ENCODE results near the gene IDH3G. TPM values are rescaled to one million over a fixed set of nuclear protein-coding genes. Genes with fewer than 3 reads are reported as not detected.
"Not testable (repeated sequence)": the region's sequence is repeated elsewhere in the genome, so short reads cannot be mapped to it uniquely, and the experiment has no call there.

The IDH3G gene
- total RNA-seq, 1 experiment from 2014 or later, result 89.4 TPM

DNA sequence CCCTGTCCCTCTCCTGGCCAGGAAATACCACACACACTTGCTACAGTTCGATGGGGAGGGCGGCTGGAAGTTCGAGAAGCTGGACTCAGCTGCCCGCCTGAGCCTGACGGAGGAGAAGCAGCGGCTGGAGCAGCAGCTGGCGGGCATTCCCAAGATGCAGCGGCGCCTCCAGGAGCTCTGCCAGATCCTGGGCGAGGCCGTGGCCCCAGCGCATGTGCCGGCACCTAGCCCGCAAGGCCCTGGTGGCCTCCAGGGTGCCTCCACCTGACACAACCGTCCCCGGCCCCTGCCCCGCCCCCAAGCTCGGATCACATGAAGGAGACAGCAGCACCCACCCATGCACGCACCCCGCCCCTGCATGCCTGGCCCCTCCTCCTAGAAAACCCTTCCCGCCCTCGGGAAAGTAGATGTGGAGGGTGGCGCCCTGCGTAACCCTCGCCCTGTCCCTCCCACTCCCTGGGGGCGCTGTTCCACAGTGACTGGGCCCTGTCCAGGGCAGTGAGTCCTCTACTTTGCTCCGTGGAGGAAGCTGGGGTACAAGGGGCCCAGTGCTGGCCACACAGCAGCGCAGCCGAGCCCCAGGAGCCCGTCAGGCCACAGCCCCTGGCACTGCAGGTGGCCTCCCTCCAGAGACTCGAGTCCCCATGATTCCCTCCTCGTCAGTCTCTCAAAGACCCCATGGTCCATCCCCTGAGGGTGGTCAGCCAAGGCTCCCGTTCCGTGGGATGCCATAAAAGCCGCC lies 50.5 kb downstream of the IDH3G start:
- H3K9me3 ChIP-seq (ENCODE audit: control insufficient read depth, insufficient read depth, low read depth, low read length); H3K27me3 ChIP-seq (ENCODE audit: control insufficient read depth, insufficient read depth, low read length); DNase-seq (ENCODE audit: low read depth, low spot score); in situ Hi-C loops (cut with HindIII; ENCODE audit: low pct_unique_long_range_greater_than_20kb, low sequenced_read_pairs); intact Hi-C loops (cut with micrococcal nuclease; ENCODE audit: unreplicated experiment); BruUV-seq (replicated peaks); H3K4me3 ChIP-seq (ENCODE audit: low read depth in 2 of 2, low read length in 2 of 2); CTCF ChIA-PET; H3K4me1 ChIP-seq (ENCODE audit: control insufficient read depth, insufficient read depth, low read length); H3K36me3 ChIP-seq (ENCODE audit: control insufficient read depth, insufficient read depth, low read length); H3K27ac ChIP-seq (ENCODE audit: low read length): not testable (repeated sequence)
- ATAC-seq, result peak; percentile 45; the same call in 1 of the 2 replicates
- POLR2A ChIA-PET, result interaction anchor here (0.6 kb wide), 1 partner anchor 12 kb away, joined by 3 read pairs; no protein-coding TSS in a partner anchor

DNA sequence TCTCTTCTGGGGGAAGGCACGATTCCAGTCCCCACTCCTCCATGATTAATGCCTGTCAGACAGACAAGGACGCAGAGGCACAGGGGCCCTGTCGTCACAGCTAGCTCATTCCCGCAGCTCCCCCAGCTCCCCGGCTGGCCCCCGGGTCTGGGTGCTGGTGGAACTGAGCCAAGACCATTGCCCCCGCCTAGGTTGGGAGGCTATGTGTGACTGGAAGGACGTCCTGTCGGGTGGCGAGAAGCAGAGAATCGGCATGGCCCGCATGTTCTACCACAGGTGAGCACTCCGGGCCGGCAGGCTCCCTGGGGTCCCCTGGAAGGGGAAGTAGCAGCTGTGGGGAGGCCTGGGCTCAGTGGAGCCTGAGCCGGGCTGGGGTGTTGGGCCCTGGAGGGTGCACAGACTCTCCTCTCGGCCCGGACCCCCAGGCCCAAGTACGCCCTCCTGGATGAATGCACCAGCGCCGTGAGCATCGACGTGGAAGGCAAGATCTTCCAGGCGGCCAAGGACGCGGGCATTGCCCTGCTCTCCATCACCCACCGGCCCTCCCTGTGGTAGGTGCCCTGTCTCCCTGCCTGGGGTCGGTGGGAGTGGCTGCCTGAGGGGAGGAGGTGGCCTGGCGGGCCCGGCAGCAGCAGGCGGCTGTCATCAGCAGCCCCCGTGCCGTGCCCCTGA lies 51.2 kb downstream of the IDH3G start:
- in situ Hi-C loops (cut with HindIII; ENCODE audit: low pct_unique_long_range_greater_than_20kb, low sequenced_read_pairs); intact Hi-C loops (cut with micrococcal nuclease; ENCODE audit: unreplicated experiment); H3K9me3 ChIP-seq (ENCODE audit: control insufficient read depth, insufficient read depth, low read depth, low read length); H3K4me3 ChIP-seq (ENCODE audit: low read depth in 2 of 2, low read length in 2 of 2); POLR2A ChIA-PET; DNase-seq (ENCODE audit: low read depth, low spot score); ATAC-seq; H3K4me1 ChIP-seq (ENCODE audit: control insufficient read depth, insufficient read depth, low read length); H3K27ac ChIP-seq (ENCODE audit: low read length); CTCF ChIA-PET; H3K36me3 ChIP-seq (ENCODE audit: control insufficient read depth, insufficient read depth, low read length); H3K27me3 ChIP-seq (ENCODE audit: control insufficient read depth, insufficient read depth, low read length); BruUV-seq (replicated peaks): not testable (repeated sequence)

DNA sequence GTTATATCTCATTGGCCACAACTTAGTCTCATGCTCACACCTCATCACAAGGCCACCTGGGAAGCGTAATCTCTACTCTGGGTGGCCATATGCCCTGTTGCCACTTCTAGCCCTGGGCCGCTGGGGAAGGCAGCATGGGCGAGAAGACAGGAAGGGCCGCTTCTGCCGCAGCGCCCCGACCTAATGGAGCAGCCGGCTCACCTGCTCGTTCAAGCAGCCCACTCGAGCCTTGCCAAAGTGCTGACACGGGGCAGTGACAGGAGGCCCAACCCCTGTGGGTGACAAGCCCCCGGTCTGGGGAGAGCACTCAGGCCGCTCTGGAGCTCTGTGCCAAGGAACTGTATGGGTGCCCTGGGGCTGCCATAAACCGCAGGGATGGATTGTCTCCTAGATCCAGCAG lies 52.1 kb downstream of the IDH3G start:
- POLR2A ChIA-PET; H3K27ac ChIP-seq (ENCODE audit: low read length); DNase-seq (ENCODE audit: low read depth, low spot score); H3K4me3 ChIP-seq (ENCODE audit: low read depth in 2 of 2, low read length in 2 of 2); H3K27me3 ChIP-seq (ENCODE audit: control insufficient read depth, insufficient read depth, low read length); in situ Hi-C loops (cut with HindIII; ENCODE audit: low pct_unique_long_range_greater_than_20kb, low sequenced_read_pairs); CTCF ChIA-PET; H3K4me1 ChIP-seq (ENCODE audit: control insufficient read depth, insufficient read depth, low read length); H3K9me3 ChIP-seq (ENCODE audit: control insufficient read depth, insufficient read depth, low read depth, low read length); ATAC-seq; intact Hi-C loops (cut with micrococcal nuclease; ENCODE audit: unreplicated experiment); H3K36me3 ChIP-seq (ENCODE audit: control insufficient read depth, insufficient read depth, low read length); BruUV-seq (replicated peaks): not testable (repeated sequence)

DNA sequence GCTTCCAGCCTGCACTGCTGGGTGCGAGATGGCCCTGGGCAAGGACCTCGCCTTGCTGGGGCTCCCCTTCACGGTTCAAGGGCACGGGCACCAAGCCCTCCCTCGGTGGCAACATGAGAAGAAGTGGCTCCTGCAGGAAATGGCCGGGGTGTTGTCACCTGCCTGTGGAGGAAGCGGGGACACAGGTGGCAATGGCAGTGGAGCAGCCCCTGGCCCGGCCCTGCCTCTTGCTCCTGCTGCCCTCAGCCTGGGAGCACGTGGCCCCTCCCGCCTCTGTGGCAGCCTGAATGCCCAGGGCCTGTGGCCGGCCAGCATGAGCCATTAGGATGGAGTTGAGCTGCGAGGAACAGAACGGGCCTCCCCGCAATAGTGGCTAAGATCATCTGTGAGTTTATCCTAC lies 52.7 kb downstream of the IDH3G start:
- intact Hi-C loops (cut with micrococcal nuclease; ENCODE audit: unreplicated experiment) (no loop called here), in situ Hi-C loops (cut with HindIII; ENCODE audit: low pct_unique_long_range_greater_than_20kb, low sequenced_read_pairs) (no loop called here)
- ATAC-seq (no peak), DNase-seq (ENCODE audit: low read depth, low spot score) (no peak)
- Histone ChIP-seq H3K4me1 (ENCODE audit: control insufficient read depth, insufficient read depth, low read length) (no peaks in the 10 kb centered on the region), H3K9me3 (ENCODE audit: control insufficient read depth, insufficient read depth, low read depth, low read length) (no peaks in the 10 kb centered on the region), H3K27ac (ENCODE audit: low read length) (no peak overlapping the region), H3K36me3 (ENCODE audit: control insufficient read depth, insufficient read depth, low read length) (no peaks in the 10 kb centered on the region), H3K4me3 (ENCODE audit: low read depth in 2 of 2, low read length in 2 of 2) (no peak overlapping the region), H3K27me3 (ENCODE audit: control insufficient read depth, insufficient read depth, low read length) (no peaks in the 10 kb centered on the region)
- ChIA-PET POLR2A (no interaction called here), CTCF (no interaction called here)
- no TSS peak for BruUV-seq (replicated peaks)
- TF ChIP-seq SIN3A (IDR thresholded peaks at IDR 0.05; ENCODE audit: borderline replicate concordance, insufficient read depth, low read depth, low read length) (no peak), TCF7L2 (IDR thresholded peaks at IDR 0.05; ENCODE audit: low read depth, low read length) (no peak)
- TF ChIP-seq, protein P1, sequence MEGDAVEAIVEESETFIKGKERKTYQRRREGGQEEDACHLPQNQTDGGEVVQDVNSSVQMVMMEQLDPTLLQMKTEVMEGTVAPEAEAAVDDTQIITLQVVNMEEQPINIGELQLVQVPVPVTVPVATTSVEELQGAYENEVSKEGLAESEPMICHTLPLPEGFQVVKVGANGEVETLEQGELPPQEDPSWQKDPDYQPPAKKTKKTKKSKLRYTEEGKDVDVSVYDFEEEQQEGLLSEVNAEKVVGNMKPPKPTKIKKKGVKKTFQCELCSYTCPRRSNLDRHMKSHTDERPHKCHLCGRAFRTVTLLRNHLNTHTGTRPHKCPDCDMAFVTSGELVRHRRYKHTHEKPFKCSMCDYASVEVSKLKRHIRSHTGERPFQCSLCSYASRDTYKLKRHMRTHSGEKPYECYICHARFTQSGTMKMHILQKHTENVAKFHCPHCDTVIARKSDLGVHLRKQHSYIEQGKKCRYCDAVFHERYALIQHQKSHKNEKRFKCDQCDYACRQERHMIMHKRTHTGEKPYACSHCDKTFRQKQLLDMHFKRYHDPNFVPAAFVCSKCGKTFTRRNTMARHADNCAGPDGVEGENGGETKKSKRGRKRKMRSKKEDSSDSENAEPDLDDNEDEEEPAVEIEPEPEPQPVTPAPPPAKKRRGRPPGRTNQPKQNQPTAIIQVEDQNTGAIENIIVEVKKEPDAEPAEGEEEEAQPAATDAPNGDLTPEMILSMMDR (IDR thresholded peaks at IDR 0.05), result no peak
- TF ChIP-seq, protein P2, sequence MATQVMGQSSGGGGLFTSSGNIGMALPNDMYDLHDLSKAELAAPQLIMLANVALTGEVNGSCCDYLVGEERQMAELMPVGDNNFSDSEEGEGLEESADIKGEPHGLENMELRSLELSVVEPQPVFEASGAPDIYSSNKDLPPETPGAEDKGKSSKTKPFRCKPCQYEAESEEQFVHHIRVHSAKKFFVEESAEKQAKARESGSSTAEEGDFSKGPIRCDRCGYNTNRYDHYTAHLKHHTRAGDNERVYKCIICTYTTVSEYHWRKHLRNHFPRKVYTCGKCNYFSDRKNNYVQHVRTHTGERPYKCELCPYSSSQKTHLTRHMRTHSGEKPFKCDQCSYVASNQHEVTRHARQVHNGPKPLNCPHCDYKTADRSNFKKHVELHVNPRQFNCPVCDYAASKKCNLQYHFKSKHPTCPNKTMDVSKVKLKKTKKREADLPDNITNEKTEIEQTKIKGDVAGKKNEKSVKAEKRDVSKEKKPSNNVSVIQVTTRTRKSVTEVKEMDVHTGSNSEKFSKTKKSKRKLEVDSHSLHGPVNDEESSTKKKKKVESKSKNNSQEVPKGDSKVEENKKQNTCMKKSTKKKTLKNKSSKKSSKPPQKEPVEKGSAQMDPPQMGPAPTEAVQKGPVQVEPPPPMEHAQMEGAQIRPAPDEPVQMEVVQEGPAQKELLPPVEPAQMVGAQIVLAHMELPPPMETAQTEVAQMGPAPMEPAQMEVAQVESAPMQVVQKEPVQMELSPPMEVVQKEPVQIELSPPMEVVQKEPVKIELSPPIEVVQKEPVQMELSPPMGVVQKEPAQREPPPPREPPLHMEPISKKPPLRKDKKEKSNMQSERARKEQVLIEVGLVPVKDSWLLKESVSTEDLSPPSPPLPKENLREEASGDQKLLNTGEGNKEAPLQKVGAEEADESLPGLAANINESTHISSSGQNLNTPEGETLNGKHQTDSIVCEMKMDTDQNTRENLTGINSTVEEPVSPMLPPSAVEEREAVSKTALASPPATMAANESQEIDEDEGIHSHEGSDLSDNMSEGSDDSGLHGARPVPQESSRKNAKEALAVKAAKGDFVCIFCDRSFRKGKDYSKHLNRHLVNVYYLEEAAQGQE (IDR thresholded peaks at IDR 0.05; ENCODE audit: insufficient read depth in 1 of 2, low read depth in 2 of 2, low read length in 1 of 2), result no peak
